Ovary (tissue), 9 donors: Measurements from ENCODE around the gene KCTD11. TPM values are rescaled to one million over a fixed set of nuclear protein-coding genes. Genes with fewer than 3 reads are reported as not detected.
A peak's percentile ranks its signal among the peaks of the same experiment; 100 is the strongest.

Experiments
- DNase-seq, 5 donors: peaks; one replicate each; pipeline ENCODE4 v3.0.0-alpha.2; 2019 to 2020
- H3K27ac ChIP-seq, 2 donors: fragments of 200-600 bp; one replicate each; pipeline versions ENCODE4 v1.5.1 to v1.8.0; 2019 to 2022
- H3K27me3 ChIP-seq: fragments of 200-600 bp; one replicate; pipeline ENCODE4 v1.8.0; 2022
- H3K36me3 ChIP-seq: fragments of 200-600 bp; sonication (generic); one replicate; pipeline ENCODE4 v1.5.1; 2019
- H3K4me1 ChIP-seq: one replicate; pipeline ENCODE4 v1.8.1; 2013; ENCODE audit warnings: mild to moderate bottlenecking, moderate library complexity; ENCODE audit not compliant: insufficient read depth
- H3K4me3 ChIP-seq: fragments of 200-600 bp; sonication (generic); one replicate; pipeline ENCODE4 v1.5.1; 2017
- H3K9me3 ChIP-seq, 2 donors: fragments of 200-600 bp in 1 of 2; sonication (generic) in 1 of 2; one replicate each; pipeline versions ENCODE4 v1.5.1 to v1.8.1; 2013 to 2019; ENCODE audit warnings: mild to moderate bottlenecking in 1 of 2, moderate library complexity in 1 of 2
- EP300 ChIP-seq: sonication (generic); formaldehyde crosslinking; IDR thresholded peaks from one replicate; pipeline ENCODE4 v1.6.1; 2017; ENCODE audit warnings: antibody characterized with exemption
- POLR2A ChIP-seq: fragments of 450-650 bp; IDR thresholded peaks from one replicate; pipeline ENCODE4 v1.6.1; 2017; ENCODE audit warnings: antibody characterized with exemption, mild to moderate bottlenecking, moderate library complexity
- WGBS, 3 donors: extraction: QIAGEN DNeasy Blood & Tissue Kit in 1 of 3; methylation state at CpG; one replicate each; pipeline versions ENCODE4 v1.1.5 to v1.1.7; 2013 to 2017; 5-methylcytosine and 5-hydroxymethylcytosine counted together
- intact Hi-C, 4 donors: fragments of 100-400 bp; cut with DNase I; formaldehyde crosslinking; loops; one replicate each; pipeline versions ENCODE4 v1.11.0 to v1.15.1; 2022 to 2023
- polyA plus RNA-seq, 2 donors: library from polyadenylated mRNA; stranded (reverse); fragments of 200-250 nt in 1 of 2; fragments of 350-450 nt in 1 of 2; fragmentation: Illumina TruSeq in 1 of 2; extraction: RNeasy Lipid Tissue Mini Kit (QIAGEN cat#74804) in 1 of 2; gene quantifications; one replicate each; pipeline ENCODE4 v1.2.3, GENCODE V29; 2013 to 2014
- total RNA-seq, 7 donors: library from RNA; depleted of rRNA in 2 of 7; stranded (reverse); fragments of >200 nt in 2 of 7; fragmentation: NEBNext Ultra II Directional in 3 of 7; extraction: Animal tissue kit (Norgen Biotek cat#: 25700) in 3 of 7; gene quantifications; one replicate each; pipeline versions ENCODE4 v1.1.0 to v1.2.4, GENCODE V29; 2016 to 2023
- TF ChIP-seq, protein P1 (sequence below), 3 donors: fragments of 450-650 bp in 2 of 3; fragments of 200-600 bp in 1 of 3; IDR thresholded peaks; one replicate each; pipeline versions ENCODE4 v1.5.1 to v1.8.0; 2016 to 2022; ENCODE audit warnings: antibody characterized with exemption in 3 of 3, mild to moderate bottlenecking in 1 of 3
- donor health status: DM: no; HTN: no; CAD: no; lungs with moderate emphysema.
- donor health status: DM: no; HTN: no; CAD: no.
- donor health status: Bipolar disorder and iron deficiency.
- donor health status: DM: yes; HTN: yes; CAD: no.
- donor health status: DM: no; HTN: no; CAD: no.
- donor health status: DM: yes; HTN: yes; CAD: no.

The KCTD11 gene
- total and polyA plus RNA-seq, 9 donors, result 5.1 to 12.9 (median 10.5) TPM

DNA sequence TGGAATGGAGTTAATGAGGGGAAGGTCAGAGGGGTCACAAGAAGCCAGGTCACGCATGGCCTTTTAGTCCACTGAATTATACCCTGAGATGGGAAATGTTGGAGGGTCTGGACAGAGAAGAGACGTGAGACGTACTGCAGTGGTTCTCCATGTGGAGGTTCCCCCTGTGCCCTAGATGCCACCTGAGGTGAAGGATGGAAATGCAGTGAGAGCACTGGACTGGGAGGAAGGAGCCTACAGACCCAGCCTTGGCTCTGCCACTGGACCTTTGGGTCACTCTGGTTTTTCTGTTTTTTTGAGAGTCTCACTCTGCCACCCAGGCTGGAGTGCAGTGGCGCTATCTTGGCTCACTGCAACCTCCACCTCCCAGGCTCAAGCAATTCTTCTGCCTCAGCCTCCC, 44.2 kb downstream of the KCTD11 start:
- Histone ChIP-seq H3K36me3 (no peaks in the 10 kb centered on the region), H3K27ac (no peak overlapping the region), H3K4me1 (peaks cover 5% of the 10 kb centered on the region), H3K9me3 (no peaks in the 10 kb centered on the region), H3K27me3 (no peaks in the 10 kb centered on the region), H3K4me3 (no peak overlapping the region)
- intact Hi-C loops, result no loop called here
- no peak for DNase-seq
- TF ChIP-seq POLR2A, result no peak
- TF ChIP-seq, protein P1, sequence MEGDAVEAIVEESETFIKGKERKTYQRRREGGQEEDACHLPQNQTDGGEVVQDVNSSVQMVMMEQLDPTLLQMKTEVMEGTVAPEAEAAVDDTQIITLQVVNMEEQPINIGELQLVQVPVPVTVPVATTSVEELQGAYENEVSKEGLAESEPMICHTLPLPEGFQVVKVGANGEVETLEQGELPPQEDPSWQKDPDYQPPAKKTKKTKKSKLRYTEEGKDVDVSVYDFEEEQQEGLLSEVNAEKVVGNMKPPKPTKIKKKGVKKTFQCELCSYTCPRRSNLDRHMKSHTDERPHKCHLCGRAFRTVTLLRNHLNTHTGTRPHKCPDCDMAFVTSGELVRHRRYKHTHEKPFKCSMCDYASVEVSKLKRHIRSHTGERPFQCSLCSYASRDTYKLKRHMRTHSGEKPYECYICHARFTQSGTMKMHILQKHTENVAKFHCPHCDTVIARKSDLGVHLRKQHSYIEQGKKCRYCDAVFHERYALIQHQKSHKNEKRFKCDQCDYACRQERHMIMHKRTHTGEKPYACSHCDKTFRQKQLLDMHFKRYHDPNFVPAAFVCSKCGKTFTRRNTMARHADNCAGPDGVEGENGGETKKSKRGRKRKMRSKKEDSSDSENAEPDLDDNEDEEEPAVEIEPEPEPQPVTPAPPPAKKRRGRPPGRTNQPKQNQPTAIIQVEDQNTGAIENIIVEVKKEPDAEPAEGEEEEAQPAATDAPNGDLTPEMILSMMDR (IDR thresholded peaks at IDR 0.05), result no peak
- no peak for TF ChIP-seq EP300
- 82 to 88% (median 86%) methylated on average over 4 of the region's 4 CpGs for WGBS, 3 donors

DNA sequence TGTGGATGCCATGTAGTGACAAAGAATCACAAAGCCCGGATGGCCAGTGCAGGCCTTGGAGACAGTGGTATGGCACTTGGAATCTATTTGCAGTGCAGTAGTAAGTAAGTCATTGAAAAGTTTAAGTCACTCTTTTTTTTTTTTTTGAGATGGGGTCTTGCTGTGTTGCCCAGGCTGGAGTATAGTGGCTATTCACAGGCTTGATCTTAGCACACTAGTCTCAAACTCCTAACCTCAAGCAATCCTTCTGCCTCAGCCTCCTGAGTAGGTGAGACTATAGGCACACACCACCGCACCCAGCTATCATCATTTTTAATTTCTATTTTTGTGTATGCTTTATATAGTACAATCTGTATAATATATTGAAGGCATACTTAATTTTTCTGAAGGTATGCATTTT, 46.6 kb downstream of the KCTD11 start:
- 79 to 80% (median 79%) methylated on average over 2 of the region's 2 CpGs for WGBS, 3 donors
- TF ChIP-seq EP300 (no peak), POLR2A (no peak)
- TF ChIP-seq, protein P1 (IDR thresholded peaks at IDR 0.05), result no peak

DNA sequence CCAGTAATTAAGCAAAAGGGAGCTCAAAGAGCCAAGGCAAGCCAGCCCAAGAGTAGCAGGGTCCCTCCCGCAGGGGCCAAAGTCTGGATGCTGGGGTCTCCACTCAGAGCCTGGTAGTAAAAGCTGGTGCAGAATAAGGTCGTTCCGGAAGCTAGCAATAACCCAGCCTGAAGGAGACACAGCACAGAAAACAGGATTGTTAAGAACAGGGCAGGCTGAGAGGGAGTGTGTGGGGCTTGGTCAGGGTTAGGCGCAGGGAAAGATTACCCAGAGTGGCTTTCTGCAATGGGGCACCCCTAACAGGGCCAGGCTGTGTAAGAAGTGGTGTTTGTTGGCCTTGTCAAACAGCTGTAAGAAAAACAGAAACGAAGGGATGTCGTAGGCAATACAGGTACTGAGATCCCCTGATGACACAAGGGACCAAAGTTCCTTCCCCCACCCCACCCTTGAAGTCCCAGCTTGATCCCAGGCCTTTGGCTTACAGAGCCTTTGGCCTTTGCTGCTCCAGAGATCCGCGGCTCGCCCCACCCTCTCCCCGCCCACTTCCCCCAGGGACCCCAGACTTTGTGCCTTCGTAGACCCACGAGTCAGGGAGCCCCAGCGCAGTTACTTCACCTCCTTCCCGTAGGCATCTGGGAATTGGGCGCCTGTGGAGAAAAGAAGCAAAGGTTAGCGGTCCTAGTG, 51.2 kb downstream of the KCTD11 start:
- TF ChIP-seq, protein P1 (IDR thresholded peaks at IDR 0.05), result no peak
- TF ChIP-seq EP300 (no peak), POLR2A (no peak)
- peak in 4 of 5 donors; percentile 69 to 78 (median 72) for DNase-seq
- intact Hi-C loops, result no loop called here
- Histone ChIP-seq H3K4me1 (peaks cover 5% of the 10 kb centered on the region), H3K4me3 (peak overlapping the region; percentile 50), H3K9me3 (no peaks in the 10 kb centered on the region), H3K27ac (peak overlapping the region; percentile 18 to 89), H3K27me3 (no peaks in the 10 kb centered on the region), H3K36me3 (no peaks in the 10 kb centered on the region)
- 9 to 11% (median 11%) methylated on average over 15 to 16 of the region's 16 CpGs for WGBS, 3 donors

More for the DNA sequence above, 46.6 kb downstream of the KCTD11 start:
- intact Hi-C loops, result no loop called here
- Histone ChIP-seq H3K4me3 (no peak overlapping the region), H3K36me3 (no peaks in the 10 kb centered on the region), H3K9me3 (no peaks in the 10 kb centered on the region), H3K27me3 (no peaks in the 10 kb centered on the region), H3K4me1 (no peaks in the 10 kb centered on the region), H3K27ac (no peak overlapping the region)
- DNase-seq, result no peak

DNA sequence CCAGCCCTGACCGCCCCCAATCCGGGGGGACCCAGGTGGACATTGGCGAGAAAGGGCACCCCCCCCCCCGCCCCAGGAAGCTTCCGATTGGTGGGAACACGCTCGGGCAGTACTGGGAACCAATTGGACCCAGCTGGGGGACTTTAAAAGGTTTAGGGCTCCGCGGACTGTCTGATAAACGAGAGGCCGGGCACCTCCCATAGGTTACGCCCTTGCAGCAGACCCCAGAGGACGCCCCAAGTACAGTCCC, 51.7 kb downstream of the KCTD11 start:
- Histone ChIP-seq H3K4me3 (peak overlapping the region; percentile 50), H3K9me3 (no peaks in the 10 kb centered on the region), H3K4me1 (peaks cover 5% of the 10 kb centered on the region), H3K36me3 (no peaks in the 10 kb centered on the region), H3K27me3 (no peaks in the 10 kb centered on the region), H3K27ac (peak overlapping the region; percentile 18 to 89)
- 0% methylated on average over 12 to 13 of the region's 13 CpGs for WGBS, 3 donors
- DNase-seq, result no peak
- TF ChIP-seq, protein P1 (IDR thresholded peaks at IDR 0.05), result no peak
- no peak for TF ChIP-seq POLR2A
- TF ChIP-seq EP300, result no peak
- intact Hi-C loops, result no loop called here
